Breast epithelium (tissue), 4 donors: ENCODE data around the gene WIPF1. TPM values are rescaled to one million over a fixed set of nuclear protein-coding genes. Genes with fewer than 3 reads are reported as not detected.

Experiments
- DNase-seq, 2 donors: peaks; one replicate each; pipeline ENCODE4 v3.0.0-alpha.2; 2019; ENCODE audit warnings: low spot score in 2 of 2
- H3K27ac ChIP-seq, 2 donors: fragments of 200-600 bp; sonication (generic) in 1 of 2; one replicate each; pipeline ENCODE4 v1.5.1; 2016 to 2019; ENCODE audit warnings: mild to moderate bottlenecking in 1 of 2
- H3K27me3 ChIP-seq, 2 donors: fragments of 200-600 bp; sonication (generic) in 1 of 2; one replicate each; pipeline versions ENCODE4 v1.5.1 to v1.6.0; 2017 to 2019; ENCODE audit warnings: control low read depth in 1 of 2, mild to moderate bottlenecking in 1 of 2
- H3K36me3 ChIP-seq: fragments of 200-600 bp; one replicate; pipeline ENCODE4 v1.5.1; 2019
- H3K4me1 ChIP-seq, 2 donors: fragments of 200-600 bp; sonication (generic); one replicate each; pipeline ENCODE4 v1.5.1; 2016 to 2019; ENCODE audit warnings: control low read depth in 1 of 2
- H3K4me3 ChIP-seq, 3 donors: fragments of 200-600 bp; sonication (generic); 1 replicate in 2 of 3; 2 replicates in 1 of 3; pipeline ENCODE4 v1.5.1; 2016 to 2019; ENCODE audit warnings: mild to moderate bottlenecking in 3 of 3, moderate library complexity in 2 of 3
- H3K9me3 ChIP-seq, 2 donors: fragments of 200-600 bp; sonication (generic) in 1 of 2; one replicate each; pipeline ENCODE4 v1.5.1; 2016 to 2019; ENCODE audit warnings: control low read depth in 1 of 2
- POLR2A ChIP-seq: fragments of 450-650 bp; IDR thresholded peaks from one replicate; pipeline ENCODE4 v1.6.1; 2016; ENCODE audit warnings: antibody characterized with exemption, mild to moderate bottlenecking, moderate library complexity
- POLR2AphosphoS5 ChIP-seq, 3 donors: sonication (generic); formaldehyde crosslinking; IDR thresholded peaks; one replicate each; pipeline ENCODE4 v1.6.1; 2017; ENCODE audit warnings: antibody characterized with exemption in 3 of 3
- intact Hi-C: fragments of 100-400 bp; cut with DNase I; formaldehyde crosslinking; loops from one replicate; pipeline ENCODE4 v1.15.1; 2023; ENCODE audit warnings: low total_unique reads
- total RNA-seq, 3 donors: library from RNA; depleted of rRNA; stranded (reverse); fragments of >200 nt; gene quantifications; one replicate each; pipeline ENCODE4 v1.1.0, GENCODE V29; 2016
- TF ChIP-seq, protein P1 (sequence below), 3 donors: fragments of 450-650 bp; IDR thresholded peaks; one replicate each; pipeline ENCODE4 v1.5.1; 2016 to 2017; ENCODE audit warnings: antibody characterized with exemption in 3 of 3, mild to moderate bottlenecking in 3 of 3, moderate library complexity in 3 of 3

WIPF1 gene
- total RNA-seq, 3 donors from 2014 or later = 17.6 to 43.2 (median 24.9) TPM

DNA sequence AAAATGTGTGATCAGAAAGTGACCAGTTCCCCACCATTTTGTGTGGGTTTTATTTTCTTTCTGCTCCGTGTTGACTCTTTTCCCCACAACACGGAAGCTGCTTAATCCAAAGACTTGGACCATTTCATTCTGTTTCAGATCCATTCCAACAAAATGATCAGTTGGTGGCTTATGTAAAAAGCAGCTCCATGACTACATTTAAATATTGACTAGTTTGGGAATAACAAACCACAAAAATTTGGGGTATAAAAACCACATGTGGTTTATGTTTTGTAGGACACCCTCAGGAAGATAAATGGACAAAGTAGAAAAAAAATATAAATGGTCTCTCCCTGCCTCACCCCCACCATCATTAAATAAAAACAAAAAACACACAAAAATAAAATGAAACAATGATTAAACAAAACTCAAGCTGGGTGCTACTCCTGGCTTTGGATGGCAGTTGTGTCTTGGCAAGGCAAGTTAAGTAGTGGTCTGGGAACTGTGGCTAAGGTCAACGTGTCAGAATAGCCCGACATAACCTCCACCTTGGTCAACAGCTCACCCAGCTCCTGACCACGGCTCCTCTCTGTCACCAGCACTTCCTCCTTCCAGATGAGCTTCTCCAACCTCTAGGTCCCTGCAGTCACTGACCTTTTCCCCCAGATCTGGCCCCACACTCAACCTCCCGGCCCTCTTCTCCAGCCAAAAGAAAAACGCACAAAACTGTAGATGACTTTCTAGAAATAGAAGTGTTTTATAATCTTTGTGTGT is 12.8 kb upstream of the WIPF1 start:
- Histone ChIP-seq H3K4me3 (no peak overlapping the region), H3K27ac (peak overlapping the region in 1 of 2 donors; percentile 74), H3K36me3 (no peaks in the 10 kb centered on the region), H3K9me3 (no peaks in the 10 kb centered on the region), H3K4me1 (no peaks in the 10 kb centered on the region), H3K27me3 (no peaks in the 10 kb centered on the region)
- TF ChIP-seq POLR2AphosphoS5 (IDR thresholded peaks at IDR 0.05) (no peak), POLR2A (no peak)
- TF ChIP-seq, protein P1, sequence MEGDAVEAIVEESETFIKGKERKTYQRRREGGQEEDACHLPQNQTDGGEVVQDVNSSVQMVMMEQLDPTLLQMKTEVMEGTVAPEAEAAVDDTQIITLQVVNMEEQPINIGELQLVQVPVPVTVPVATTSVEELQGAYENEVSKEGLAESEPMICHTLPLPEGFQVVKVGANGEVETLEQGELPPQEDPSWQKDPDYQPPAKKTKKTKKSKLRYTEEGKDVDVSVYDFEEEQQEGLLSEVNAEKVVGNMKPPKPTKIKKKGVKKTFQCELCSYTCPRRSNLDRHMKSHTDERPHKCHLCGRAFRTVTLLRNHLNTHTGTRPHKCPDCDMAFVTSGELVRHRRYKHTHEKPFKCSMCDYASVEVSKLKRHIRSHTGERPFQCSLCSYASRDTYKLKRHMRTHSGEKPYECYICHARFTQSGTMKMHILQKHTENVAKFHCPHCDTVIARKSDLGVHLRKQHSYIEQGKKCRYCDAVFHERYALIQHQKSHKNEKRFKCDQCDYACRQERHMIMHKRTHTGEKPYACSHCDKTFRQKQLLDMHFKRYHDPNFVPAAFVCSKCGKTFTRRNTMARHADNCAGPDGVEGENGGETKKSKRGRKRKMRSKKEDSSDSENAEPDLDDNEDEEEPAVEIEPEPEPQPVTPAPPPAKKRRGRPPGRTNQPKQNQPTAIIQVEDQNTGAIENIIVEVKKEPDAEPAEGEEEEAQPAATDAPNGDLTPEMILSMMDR (IDR thresholded peaks at IDR 0.05) = no peak
- intact Hi-C loops = no loop called here
- no peak for DNase-seq

DNA sequence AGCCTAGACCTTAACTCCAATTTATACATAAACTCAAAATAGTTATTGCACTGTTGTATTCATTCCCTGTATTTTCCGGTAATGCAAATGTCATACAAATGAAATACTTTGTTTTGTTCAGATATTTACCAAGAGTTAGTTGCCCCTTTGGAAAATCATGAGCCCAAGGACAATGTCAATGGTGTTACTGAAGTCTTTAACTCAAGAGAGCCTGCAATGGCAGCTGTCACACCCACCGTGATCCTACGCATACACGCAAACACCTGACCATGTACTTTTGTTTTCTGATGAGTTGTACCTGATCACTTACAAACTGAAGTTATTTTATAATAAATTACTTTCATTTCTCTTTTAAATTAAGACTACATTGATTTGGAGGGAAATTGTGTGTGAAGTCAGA is 11.7 kb upstream of the WIPF1 start:
- Histone ChIP-seq H3K9me3 (no peaks in the 10 kb centered on the region), H3K4me3 (no peak overlapping the region), H3K4me1 (no peaks in the 10 kb centered on the region), H3K36me3 (no peaks in the 10 kb centered on the region), H3K27ac (peak overlapping the region in 1 of 2 donors; percentile 74), H3K27me3 (no peaks in the 10 kb centered on the region)
- intact Hi-C loops = no loop called here
- no peak for DNase-seq
- TF ChIP-seq POLR2AphosphoS5 (IDR thresholded peaks at IDR 0.05) (no peak), POLR2A (no peak)
- TF ChIP-seq, protein P1 (IDR thresholded peaks at IDR 0.05) = no peak

DNA sequence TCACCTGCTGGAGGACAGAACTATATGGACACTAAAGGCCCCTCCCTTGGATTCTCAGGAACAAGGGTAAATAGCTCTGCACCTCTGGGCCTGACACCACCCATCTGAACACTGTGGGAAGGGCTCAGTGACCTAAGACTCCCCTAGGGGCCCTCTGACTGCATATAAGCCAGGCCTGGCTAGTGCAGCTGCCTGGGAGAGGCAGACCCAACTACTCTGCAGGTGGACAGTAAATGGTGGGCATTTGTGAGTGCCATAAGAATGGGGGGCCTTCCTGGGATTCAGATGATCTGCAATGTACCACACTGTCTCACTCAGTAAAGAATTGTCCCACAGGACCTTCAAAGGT is 11.2 kb upstream of the WIPF1 start:
- DNase-seq = no peak
- Histone ChIP-seq H3K4me3 (no peak overlapping the region), H3K4me1 (no peaks in the 10 kb centered on the region), H3K9me3 (no peaks in the 10 kb centered on the region), H3K36me3 (no peaks in the 10 kb centered on the region), H3K27ac (peak overlapping the region in 1 of 2 donors; percentile 46), H3K27me3 (no peaks in the 10 kb centered on the region)
- TF ChIP-seq POLR2A (no peak), POLR2AphosphoS5 (IDR thresholded peaks at IDR 0.05) (no peak)
- TF ChIP-seq, protein P1 (IDR thresholded peaks at IDR 0.05) = no peak
- intact Hi-C loops = no loop called here

DNA sequence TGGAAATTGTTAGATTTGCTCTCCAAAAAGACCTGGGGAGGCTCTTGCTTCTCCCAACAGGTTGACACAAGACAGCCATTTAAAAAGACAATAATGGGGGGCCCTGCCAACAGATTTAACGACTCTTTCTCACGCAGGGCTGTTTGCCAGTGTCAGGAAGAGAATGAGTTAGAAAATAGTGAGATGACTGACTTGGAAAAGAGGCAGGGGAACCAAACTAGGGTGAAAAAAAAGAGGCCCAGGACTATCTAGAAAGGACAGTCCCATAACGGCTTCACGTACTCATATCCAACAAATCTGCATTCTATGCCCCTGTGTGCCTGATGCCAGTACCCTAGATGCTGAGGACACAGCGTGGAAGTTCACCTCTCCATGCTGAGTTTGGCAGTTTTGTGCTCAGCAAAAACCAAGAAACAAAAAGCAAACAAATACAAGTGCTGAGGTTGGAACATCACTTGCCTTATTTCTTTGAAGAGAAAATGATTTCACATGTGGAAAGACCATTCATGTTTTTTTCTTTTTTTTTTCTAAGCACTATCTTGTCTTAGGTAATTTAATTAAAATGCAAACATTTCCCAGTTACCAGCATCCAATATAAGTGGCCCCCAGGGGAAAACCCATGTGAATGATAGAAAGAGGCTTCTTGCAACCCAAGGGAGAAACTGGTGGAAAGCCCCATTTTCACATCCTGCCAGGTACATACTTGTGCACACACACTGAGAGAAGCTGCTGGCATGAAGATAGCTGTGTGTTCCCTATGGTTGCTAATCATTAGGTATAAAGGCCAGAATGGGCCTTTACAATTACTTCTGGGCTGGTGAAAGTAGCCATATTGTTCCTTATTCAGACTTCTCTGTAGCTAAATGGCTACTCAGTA is 10.6 kb upstream of the WIPF1 start:
- Histone ChIP-seq H3K4me1 (no peaks in the 10 kb centered on the region), H3K27ac (peak overlapping the region; percentile 17 to 46), H3K4me3 (no peak overlapping the region), H3K36me3 (no peaks in the 10 kb centered on the region), H3K9me3 (no peaks in the 10 kb centered on the region), H3K27me3 (no peaks in the 10 kb centered on the region)
- intact Hi-C loops = no loop called here
- no peak for DNase-seq
- TF ChIP-seq POLR2A (no peak), POLR2AphosphoS5 (IDR thresholded peaks at IDR 0.05) (no peak)
- TF ChIP-seq, protein P1 (IDR thresholded peaks at IDR 0.05) = no peak

DNA sequence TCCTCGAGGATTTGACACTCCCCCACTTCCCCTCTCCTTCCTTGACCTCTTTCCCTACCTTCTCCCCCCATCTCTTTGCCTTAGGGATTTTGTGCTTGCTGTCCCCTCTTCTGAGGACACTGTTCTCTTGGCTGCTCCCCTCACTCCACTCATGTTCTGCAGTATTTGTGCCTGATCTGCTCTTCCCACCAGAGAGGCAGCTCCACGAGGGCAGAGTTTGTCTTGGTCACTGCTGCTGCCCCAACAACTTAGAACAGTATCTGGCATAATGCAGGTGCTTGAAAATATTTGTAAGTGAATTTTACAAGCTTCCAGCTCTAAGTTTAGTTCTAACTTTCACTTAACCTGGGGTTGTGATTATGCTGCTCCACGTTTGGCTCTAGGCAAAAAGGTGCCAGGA is 10.0 kb upstream of the WIPF1 start:
- Histone ChIP-seq H3K9me3 (no peaks in the 10 kb centered on the region), H3K27ac (peak overlapping the region in 1 of 2 donors; percentile 17), H3K4me1 (no peaks in the 10 kb centered on the region), H3K27me3 (no peaks in the 10 kb centered on the region), H3K4me3 (no peak overlapping the region), H3K36me3 (no peaks in the 10 kb centered on the region)
- intact Hi-C loops = no loop called here
- no peak for DNase-seq
- TF ChIP-seq POLR2AphosphoS5 (IDR thresholded peaks at IDR 0.05) (no peak), POLR2A (no peak)
- TF ChIP-seq, protein P1 (IDR thresholded peaks at IDR 0.05) = no peak
